Amniotic stem cell (primary cell): ENCODE measurements around the gene PNMT.

Source experiments
- DNase-seq: peaks from one replicate; lab custom pipeline; 2025; lab: John Stamatoyannopoulos, UW

The PNMT gene

GRCh38 chr17:39669897-39670735, 1.9 kb downstream of the PNMT start:
- DNase-seq: no peak

GRCh38 chr17:39670746-39671145, 2.5 kb downstream of the PNMT start:
- no peak for DNase-seq

GRCh38 chr17:39671651-39672521, 3.6 kb downstream of the PNMT start:
- DNase-seq: no peak

GRCh38 chr17:39672522-39673334, 4.5 kb downstream of the PNMT start:
- DNase-seq: no peak

- DNase-seq: no peak
These were observed 5.3 kb downstream of the PNMT start for GRCh38 chr17:39673335-39674081.

- DNase-seq: no peak
These were observed 5.9 kb downstream of the PNMT start for GRCh38 chr17:39674179-39674578.

GRCh38 chr17:39674702-39675389, 6.6 kb downstream of the PNMT start:
- DNase-seq: no peak

GRCh38 chr17:39675390-39676082, 7.3 kb downstream of the PNMT start:
- no peak for DNase-seq

GRCh38 chr17:39676198-39676819, 8.1 kb downstream of the PNMT start:
- DNase-seq: no peak

- DNase-seq: no peak
These were observed 8.8 kb downstream of the PNMT start for GRCh38 chr17:39677072-39677471.

- no peak for DNase-seq
These were observed 9.5 kb downstream of the PNMT start for GRCh38 chr17:39677542-39678339.

GRCh38 chr17:39678340-39679116, 10.3 kb downstream of the PNMT start:
- no peak for DNase-seq

GRCh38 chr17:39679521-39680192, 11.4 kb downstream of the PNMT start:
- DNase-seq: no peak

GRCh38 chr17:39683295-39683939, 15.2 kb downstream of the PNMT start:
- no peak for DNase-seq

GRCh38 chr17:39684369-39685192, 16.3 kb downstream of the PNMT start:
- no peak for DNase-seq

GRCh38 chr17:39687101-39687545, 18.9 kb downstream of the PNMT start:
- no peak for DNase-seq
